ENCODE data around the gene NT5DC3.

The NT5DC3 gene

GRCh38 chr12:103875666-103876065 lies 34.6 kb upstream of the NT5DC3 start:
- H3K9me3 ChIP-seq (ENCODE audit: low read length) = no peaks in the 10 kb centered on the region
- peaks cover 6% of the 10 kb centered on the region for H3K4me1 ChIP-seq (ENCODE audit: insufficient read depth, low read length)
- H2AFZ ChIP-seq (ENCODE audit: low read depth, low read length) = no peak overlapping the region
- H3K27me3 ChIP-seq (ENCODE audit: insufficient read depth, low read length) = no peaks in the 10 kb centered on the region
- H3K36me3 ChIP-seq (ENCODE audit: insufficient read depth, low read length) = no peaks in the 10 kb centered on the region
- no peak overlapping the region for H3K4me3 ChIP-seq (ENCODE audit: low read length)

GRCh38 chr12:103868215-103868614 lies 27.2 kb upstream of the NT5DC3 start:
- no peaks in the 10 kb centered on the region for H3K9me3 ChIP-seq (ENCODE audit: low read length)
- no peaks in the 10 kb centered on the region for H3K27me3 ChIP-seq (ENCODE audit: insufficient read depth, low read length)
- no peak overlapping the region for H3K4me3 ChIP-seq (ENCODE audit: low read length)
- no peak overlapping the region for H2AFZ ChIP-seq (ENCODE audit: low read depth, low read length)
- H3K4me1 ChIP-seq (ENCODE audit: insufficient read depth, low read length) = peaks cover 2% of the 10 kb centered on the region
- no peaks in the 10 kb centered on the region for H3K36me3 ChIP-seq (ENCODE audit: insufficient read depth, low read length)

GRCh38 chr12:103865151-103865730 lies 24.2 kb upstream of the NT5DC3 start:
- Histone ChIP-seq H3K4me3 (ENCODE audit: low read length) (no peak overlapping the region), H3K36me3 (ENCODE audit: insufficient read depth, low read length) (no peaks in the 10 kb centered on the region), H3K4me1 (ENCODE audit: insufficient read depth, low read length) (peaks cover 8% of the 10 kb centered on the region), H3K27me3 (ENCODE audit: insufficient read depth, low read length) (no peaks in the 10 kb centered on the region), H3K9me3 (ENCODE audit: low read length) (no peaks in the 10 kb centered on the region), H2AFZ (ENCODE audit: low read depth, low read length) (no peak overlapping the region)

- no peaks in the 10 kb centered on the region for H3K36me3 ChIP-seq (ENCODE audit: insufficient read depth, low read length)
- no peaks in the 10 kb centered on the region for H3K27me3 ChIP-seq (ENCODE audit: insufficient read depth, low read length)
- no peak overlapping the region for H3K4me3 ChIP-seq (ENCODE audit: low read length)
- H3K4me1 ChIP-seq (ENCODE audit: insufficient read depth, low read length) = peaks cover 8% of the 10 kb centered on the region
- H3K9me3 ChIP-seq (ENCODE audit: low read length) = no peaks in the 10 kb centered on the region
- H2AFZ ChIP-seq (ENCODE audit: low read depth, low read length) = no peak overlapping the region
Measured at GRCh38 chr12:103864710-103865109, 23.7 kb upstream of the NT5DC3 start.

GRCh38 chr12:103858953-103859601 lies 18.0 kb upstream of the NT5DC3 start:
- no peaks in the 10 kb centered on the region for H3K36me3 ChIP-seq (ENCODE audit: insufficient read depth, low read length)
- no peak overlapping the region for H3K4me3 ChIP-seq (ENCODE audit: low read length)
- peaks cover 8% of the 10 kb centered on the region for H3K4me1 ChIP-seq (ENCODE audit: insufficient read depth, low read length)
- H2AFZ ChIP-seq (ENCODE audit: low read depth, low read length) = no peak overlapping the region
- H3K9me3 ChIP-seq (ENCODE audit: low read length) = no peaks in the 10 kb centered on the region
- no peaks in the 10 kb centered on the region for H3K27me3 ChIP-seq (ENCODE audit: insufficient read depth, low read length)

GRCh38 chr12:103858335-103858734 lies 17.3 kb upstream of the NT5DC3 start:
- Histone ChIP-seq H3K4me1 (ENCODE audit: insufficient read depth, low read length) (peaks cover 7% of the 10 kb centered on the region), H3K27me3 (ENCODE audit: insufficient read depth, low read length) (no peaks in the 10 kb centered on the region), H3K4me3 (ENCODE audit: low read length) (no peak overlapping the region), H3K36me3 (ENCODE audit: insufficient read depth, low read length) (no peaks in the 10 kb centered on the region), H3K9me3 (ENCODE audit: low read length) (no peaks in the 10 kb centered on the region), H2AFZ (ENCODE audit: low read depth, low read length) (no peak overlapping the region)

- H3K27me3 ChIP-seq (ENCODE audit: insufficient read depth, low read length) = no peaks in the 10 kb centered on the region
- no peaks in the 10 kb centered on the region for H3K9me3 ChIP-seq (ENCODE audit: low read length)
- H3K4me1 ChIP-seq (ENCODE audit: insufficient read depth, low read length) = peaks cover 9% of the 10 kb centered on the region
- no peak overlapping the region for H2AFZ ChIP-seq (ENCODE audit: low read depth, low read length)
- no peak overlapping the region for H3K4me3 ChIP-seq (ENCODE audit: low read length)
- H3K36me3 ChIP-seq (ENCODE audit: insufficient read depth, low read length) = no peaks in the 10 kb centered on the region
Measured at GRCh38 chr12:103857164-103857563, 16.1 kb upstream of the NT5DC3 start.

- Histone ChIP-seq H3K4me1 (ENCODE audit: insufficient read depth, low read length) (peaks cover 20% of the 10 kb centered on the region), H3K4me3 (ENCODE audit: low read length) (no peak overlapping the region), H3K27me3 (ENCODE audit: insufficient read depth, low read length) (no peaks in the 10 kb centered on the region), H3K9me3 (ENCODE audit: low read length) (no peaks in the 10 kb centered on the region), H3K36me3 (ENCODE audit: insufficient read depth, low read length) (no peaks in the 10 kb centered on the region), H2AFZ (ENCODE audit: low read depth, low read length) (no peak overlapping the region)
Measured at GRCh38 chr12:103855896-103856657, 15.0 kb upstream of the NT5DC3 start.

- H3K4me3 ChIP-seq (ENCODE audit: low read length) = no peak overlapping the region
Measured at GRCh38 chr12:103855036-103855712, 14.1 kb upstream of the NT5DC3 start.

GRCh38 chr12:103854372-103854973 lies 13.4 kb upstream of the NT5DC3 start:
- H3K27me3 ChIP-seq (ENCODE audit: insufficient read depth, low read length) = no peaks in the 10 kb centered on the region
- H3K9me3 ChIP-seq (ENCODE audit: low read length) = no peaks in the 10 kb centered on the region
- H2AFZ ChIP-seq (ENCODE audit: low read depth, low read length) = no peak overlapping the region
- H3K4me1 ChIP-seq (ENCODE audit: insufficient read depth, low read length) = peaks cover 24% of the 10 kb centered on the region
- no peaks in the 10 kb centered on the region for H3K36me3 ChIP-seq (ENCODE audit: insufficient read depth, low read length)
- H3K4me3 ChIP-seq (ENCODE audit: low read length) = no peak overlapping the region

More at GRCh38 chr12:103855036-103855712, 14.1 kb upstream of the NT5DC3 start:
- Histone ChIP-seq H3K4me1 (ENCODE audit: insufficient read depth, low read length) (peaks cover 24% of the 10 kb centered on the region), H3K36me3 (ENCODE audit: insufficient read depth, low read length) (no peaks in the 10 kb centered on the region), H3K27me3 (ENCODE audit: insufficient read depth, low read length) (no peaks in the 10 kb centered on the region), H3K9me3 (ENCODE audit: low read length) (no peaks in the 10 kb centered on the region), H2AFZ (ENCODE audit: low read depth, low read length) (no peak overlapping the region)

GRCh38 chr12:103852498-103852997 lies 11.5 kb upstream of the NT5DC3 start:
- H3K27me3 ChIP-seq (ENCODE audit: insufficient read depth, low read length) = no peaks in the 10 kb centered on the region
- H3K4me3 ChIP-seq (ENCODE audit: low read length) = no peak overlapping the region
- peaks cover 24% of the 10 kb centered on the region for H3K4me1 ChIP-seq (ENCODE audit: insufficient read depth, low read length)
- H3K9me3 ChIP-seq (ENCODE audit: low read length) = no peaks in the 10 kb centered on the region
- no peaks in the 10 kb centered on the region for H3K36me3 ChIP-seq (ENCODE audit: insufficient read depth, low read length)
- H2AFZ ChIP-seq (ENCODE audit: low read depth, low read length) = no peak overlapping the region

- H3K4me1 ChIP-seq (ENCODE audit: insufficient read depth, low read length) = peaks cover 24% of the 10 kb centered on the region
- H2AFZ ChIP-seq (ENCODE audit: low read depth, low read length) = no peak overlapping the region
- H3K27me3 ChIP-seq (ENCODE audit: insufficient read depth, low read length) = no peaks in the 10 kb centered on the region
Measured at GRCh38 chr12:103851127-103851526, 10.1 kb upstream of the NT5DC3 start.

More at GRCh38 chr12:103851127-103851526, 10.1 kb upstream of the NT5DC3 start:
- no peaks in the 10 kb centered on the region for H3K36me3 ChIP-seq (ENCODE audit: insufficient read depth, low read length)
- H3K9me3 ChIP-seq (ENCODE audit: low read length) = no peaks in the 10 kb centered on the region
- H3K4me3 ChIP-seq (ENCODE audit: low read length) = no peak overlapping the region

All from neuron (in vitro differentiated cells).